Sigmoid colon (tissue), 7 donors: Measurements from ENCODE around the gene GGA1. TPM values are rescaled to one million over a fixed set of nuclear protein-coding genes. Genes with fewer than 3 reads are reported as not detected.
A peak's percentile ranks its signal among the peaks of the same experiment; 100 is the strongest.

ENCODE experiments used
- DNase-seq: peaks from one replicate; pipeline ENCODE4 v3.0.0-alpha.2; 2019
- H3K27ac ChIP-seq, 4 donors: fragments of 200-600 bp; sonication (generic); one replicate each; pipeline ENCODE4 v1.5.1; 2016 to 2019; ENCODE audit warnings: mild to moderate bottlenecking in 1 of 4
- H3K27me3 ChIP-seq, 3 donors: fragments of 200-600 bp; sonication (generic); one replicate each; pipeline ENCODE4 v1.5.1; 2019; ENCODE audit warnings: mild to moderate bottlenecking in 1 of 3
- H3K36me3 ChIP-seq, 4 donors: fragments of 200-600 bp; sonication (generic); one replicate each; pipeline ENCODE4 v1.5.1; 2016 to 2019
- H3K4me1 ChIP-seq, 4 donors: fragments of 200-600 bp; sonication (generic); one replicate each; pipeline ENCODE4 v1.5.1; 2017 to 2019
- H3K4me3 ChIP-seq, 4 donors: fragments of 200-600 bp; sonication (generic); one replicate each; pipeline ENCODE4 v1.5.1; 2017 to 2019; ENCODE audit warnings: mild to moderate bottlenecking in 2 of 4, moderate library complexity in 1 of 4
- H3K9me3 ChIP-seq, 4 donors: fragments of 200-600 bp in 3 of 4; sonication (generic) in 3 of 4; one replicate each; pipeline versions ENCODE4 v1.5.1 to v1.6.1; 2013 to 2019
- EP300 ChIP-seq, 4 donors: sonication (generic); formaldehyde crosslinking; IDR thresholded peaks; one replicate each; pipeline ENCODE4 v1.6.1; 2017; ENCODE audit warnings: antibody characterized with exemption in 4 of 4
- POLR2A ChIP-seq, 2 donors: fragments of 450-650 bp; IDR thresholded peaks; one replicate each; pipeline ENCODE4 v1.6.1; 2016; ENCODE audit warnings: antibody characterized with exemption in 2 of 2, mild to moderate bottlenecking in 2 of 2, moderate library complexity in 2 of 2
- POLR2AphosphoS5 ChIP-seq, 4 donors: sonication (generic); formaldehyde crosslinking; IDR thresholded peaks; one replicate each; pipeline ENCODE4 v1.6.1; 2017; ENCODE audit warnings: antibody characterized with exemption in 4 of 4
- WGBS, 2 donors: extraction: QIAGEN DNeasy Blood & Tissue Kit; methylation state at CpG; one replicate each; pipeline ENCODE4 v1.1.7; 2013; 5-methylcytosine and 5-hydroxymethylcytosine counted together
- intact Hi-C: fragments of 100-400 bp; cut with DNase I; formaldehyde crosslinking; loops from one replicate; pipeline ENCODE4 v1.15.1; 2023
- polyA plus RNA-seq, 3 donors: library from polyadenylated mRNA; stranded (reverse); fragments of 200-250 nt; gene quantifications; one replicate each; pipeline ENCODE4 v1.2.3, GENCODE V29; 2013
- total RNA-seq, 4 donors: library from RNA; depleted of rRNA; stranded (reverse); fragments of >200 nt; gene quantifications; one replicate each; pipeline ENCODE4 v1.1.0, GENCODE V29; 2016
- TF ChIP-seq, protein P1 (sequence below), 4 experiments: fragments of 450-650 bp in 3 of 4; fragments of 200-600 bp in 1 of 4; IDR thresholded peaks; one replicate each; pipeline ENCODE4 v1.5.1; 2016 to 2019; ENCODE audit warnings: antibody characterized with exemption in 4 of 4, mild to moderate bottlenecking in 3 of 4, moderate library complexity in 2 of 4
- donor health status: healthy with polysubstance abuse.
- donor health status: Bipolar disorder and iron deficiency.
- donor health status: healthy.

GGA1 gene
- total and polyA plus RNA-seq, 7 donors = 25.2 to 77.4 (median 41.3) TPM

DNA sequence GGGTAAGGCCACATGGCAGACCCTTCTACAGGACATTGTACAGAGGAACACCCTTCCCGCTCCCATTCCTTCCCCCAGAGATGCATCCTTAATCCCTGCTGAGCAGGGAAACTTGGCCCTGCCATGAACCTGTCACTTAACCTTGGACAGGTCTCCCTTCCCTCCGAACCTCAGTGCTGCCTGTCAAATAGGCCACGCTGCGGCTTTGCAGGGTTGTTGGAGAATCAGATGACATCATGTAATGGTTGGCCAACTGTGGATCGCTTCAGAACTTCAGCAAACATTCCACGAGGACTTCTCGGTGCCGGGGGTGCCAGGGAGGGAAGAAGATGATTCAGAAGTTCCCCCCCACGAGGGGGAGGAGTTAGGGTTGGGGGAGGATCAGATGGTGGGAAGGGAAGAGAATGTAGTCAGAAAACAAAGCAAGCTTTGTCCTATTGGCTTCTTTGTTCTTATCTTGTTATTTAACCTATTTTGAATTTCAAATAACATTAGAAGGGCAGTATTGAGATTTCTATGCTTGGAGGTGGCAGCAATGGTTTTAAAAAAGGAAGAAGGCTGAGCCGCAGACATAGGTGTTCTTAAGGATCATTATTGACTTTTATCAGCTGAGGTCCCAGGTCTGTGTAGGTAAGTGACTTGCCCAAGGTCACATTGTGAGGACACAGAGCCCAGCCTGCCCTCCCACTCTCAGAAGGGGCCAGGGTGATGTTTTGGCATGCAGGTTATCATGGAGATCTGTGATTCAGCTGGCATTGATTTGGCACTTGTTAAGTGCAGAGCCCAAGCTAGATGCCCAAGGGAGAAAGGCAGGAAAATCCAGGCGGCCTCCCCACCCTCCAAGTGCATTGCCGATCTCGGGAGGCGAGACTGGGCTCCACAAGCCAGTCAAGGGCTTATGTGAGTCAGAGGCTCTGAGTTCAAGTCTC lies 45.2 kb upstream of the GGA1 start:
- no peaks in the 10 kb centered on the region for H3K9me3 ChIP-seq
- WGBS, 2 donors = 19 to 57% methylated on average over 14 of the region's 14 CpGs
- H3K27ac ChIP-seq = peak overlapping the region; percentile 94 to 99 (median 96)
- intact Hi-C loops = no loop called here
- peak overlapping the region in 1 of 4 donors; percentile 7 for H3K4me3 ChIP-seq
- peak in 3 of 4 donors; percentile 15 to 75 (median 46) for TF ChIP-seq POLR2AphosphoS5 (IDR thresholded peaks at IDR 0.05)
- TF ChIP-seq POLR2A (IDR thresholded peaks at IDR 0.05) = no peak
- peak in 1 of 4 donors; percentile 45 for TF ChIP-seq EP300 (IDR thresholded peaks at IDR 0.05)
- peaks cover 0 to 82% (median 74%) of the 10 kb centered on the region in 4 donors for H3K4me1 ChIP-seq
- peak; percentile 94 for DNase-seq
- peaks cover 0 to 6% (median 0%) of the 10 kb centered on the region in 3 donors for H3K27me3 ChIP-seq
- H3K36me3 ChIP-seq = peaks cover 0 to 20% (median 10%) of the 10 kb centered on the region in 4 donors

DNA sequence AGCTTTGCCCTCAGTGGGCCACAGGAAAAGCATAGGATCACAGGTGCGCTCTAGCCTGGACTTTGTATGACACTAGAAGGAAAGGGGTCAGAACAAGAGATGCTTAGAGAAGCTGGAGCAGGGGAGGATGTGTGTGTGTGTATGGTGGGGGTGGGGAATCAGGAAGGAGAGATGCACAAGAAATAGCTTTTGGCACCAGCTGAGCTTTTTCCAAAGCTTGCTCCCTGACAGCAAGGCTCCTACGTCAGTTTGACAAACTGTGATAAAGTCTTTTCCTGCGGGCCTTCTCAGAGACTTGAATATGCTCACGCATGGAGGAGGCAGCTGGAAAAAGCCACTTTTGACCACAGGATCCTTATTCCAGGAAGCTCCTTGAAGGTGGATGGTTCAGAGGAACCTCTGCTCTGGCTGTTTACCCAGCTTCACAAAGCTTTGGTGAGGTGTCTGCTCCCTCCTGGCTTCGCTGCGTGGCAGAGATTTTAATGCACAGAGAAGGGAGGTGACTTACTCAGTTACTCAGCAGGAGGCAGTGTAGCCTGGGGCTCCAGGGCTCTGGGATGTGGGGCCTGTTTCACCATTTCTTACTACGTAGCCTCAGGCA lies 44.4 kb upstream of the GGA1 start:
- TF ChIP-seq POLR2A (IDR thresholded peaks at IDR 0.05) (no peak), EP300 (IDR thresholded peaks at IDR 0.05) (no peak), POLR2AphosphoS5 (IDR thresholded peaks at IDR 0.05) (peak in 1 of 4 donors; percentile 13)
- TF ChIP-seq, protein P1, sequence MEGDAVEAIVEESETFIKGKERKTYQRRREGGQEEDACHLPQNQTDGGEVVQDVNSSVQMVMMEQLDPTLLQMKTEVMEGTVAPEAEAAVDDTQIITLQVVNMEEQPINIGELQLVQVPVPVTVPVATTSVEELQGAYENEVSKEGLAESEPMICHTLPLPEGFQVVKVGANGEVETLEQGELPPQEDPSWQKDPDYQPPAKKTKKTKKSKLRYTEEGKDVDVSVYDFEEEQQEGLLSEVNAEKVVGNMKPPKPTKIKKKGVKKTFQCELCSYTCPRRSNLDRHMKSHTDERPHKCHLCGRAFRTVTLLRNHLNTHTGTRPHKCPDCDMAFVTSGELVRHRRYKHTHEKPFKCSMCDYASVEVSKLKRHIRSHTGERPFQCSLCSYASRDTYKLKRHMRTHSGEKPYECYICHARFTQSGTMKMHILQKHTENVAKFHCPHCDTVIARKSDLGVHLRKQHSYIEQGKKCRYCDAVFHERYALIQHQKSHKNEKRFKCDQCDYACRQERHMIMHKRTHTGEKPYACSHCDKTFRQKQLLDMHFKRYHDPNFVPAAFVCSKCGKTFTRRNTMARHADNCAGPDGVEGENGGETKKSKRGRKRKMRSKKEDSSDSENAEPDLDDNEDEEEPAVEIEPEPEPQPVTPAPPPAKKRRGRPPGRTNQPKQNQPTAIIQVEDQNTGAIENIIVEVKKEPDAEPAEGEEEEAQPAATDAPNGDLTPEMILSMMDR (IDR thresholded peaks at IDR 0.05) = no peak
- Histone ChIP-seq H3K4me1 (peaks cover 0 to 90% (median 76%) of the 10 kb centered on the region in 4 donors), H3K4me3 (no peak overlapping the region), H3K36me3 (peaks cover 0 to 20% (median 10%) of the 10 kb centered on the region in 4 donors), H3K27ac (peak overlapping the region; percentile 94 to 99 (median 96)), H3K9me3 (no peaks in the 10 kb centered on the region), H3K27me3 (peaks cover 0 to 6% (median 0%) of the 10 kb centered on the region in 3 donors)
- intact Hi-C loops = no loop called here
- 56 to 70% methylated on average over 7 of the region's 7 CpGs for WGBS, 2 donors
- DNase-seq = no peak

DNA sequence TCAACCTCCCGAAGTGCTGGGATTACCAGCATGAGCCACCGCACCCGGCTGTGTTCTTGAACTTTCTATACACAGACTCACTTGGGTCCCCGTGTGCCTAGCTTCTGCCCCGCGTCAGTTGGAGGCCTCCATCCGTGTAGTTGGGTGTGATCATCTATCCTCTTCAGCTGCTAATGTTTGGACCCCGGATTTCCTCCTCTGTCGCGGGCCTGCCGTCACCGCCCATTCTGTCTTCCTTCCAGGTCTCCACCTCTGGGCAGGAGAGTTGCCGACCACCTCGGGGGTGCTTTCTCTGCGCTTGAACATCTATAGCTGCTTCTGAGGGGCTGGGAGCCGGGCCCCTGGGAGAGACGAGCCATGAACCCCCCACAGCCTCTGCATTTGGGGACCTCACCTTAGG lies 42.8 kb upstream of the GGA1 start:
- 53 to 61% methylated on average over 17 of the region's 17 CpGs for WGBS, 2 donors
- H3K4me1 ChIP-seq = peaks cover 0 to 83% (median 72%) of the 10 kb centered on the region in 4 donors
- H3K27me3 ChIP-seq = peaks cover 0 to 6% (median 0%) of the 10 kb centered on the region in 3 donors
- TF ChIP-seq POLR2AphosphoS5 (IDR thresholded peaks at IDR 0.05) (no peak), POLR2A (IDR thresholded peaks at IDR 0.05) (no peak), EP300 (IDR thresholded peaks at IDR 0.05) (no peak)
- TF ChIP-seq, protein P1 (IDR thresholded peaks at IDR 0.05) = no peak
- no peak overlapping the region for H3K4me3 ChIP-seq
- H3K9me3 ChIP-seq = no peaks in the 10 kb centered on the region
- H3K36me3 ChIP-seq = peaks cover 0 to 20% (median 10%) of the 10 kb centered on the region in 4 donors
- no peak for DNase-seq
- peak overlapping the region; percentile 46 to 99 (median 76) for H3K27ac ChIP-seq
- intact Hi-C loops = no loop called here

DNA sequence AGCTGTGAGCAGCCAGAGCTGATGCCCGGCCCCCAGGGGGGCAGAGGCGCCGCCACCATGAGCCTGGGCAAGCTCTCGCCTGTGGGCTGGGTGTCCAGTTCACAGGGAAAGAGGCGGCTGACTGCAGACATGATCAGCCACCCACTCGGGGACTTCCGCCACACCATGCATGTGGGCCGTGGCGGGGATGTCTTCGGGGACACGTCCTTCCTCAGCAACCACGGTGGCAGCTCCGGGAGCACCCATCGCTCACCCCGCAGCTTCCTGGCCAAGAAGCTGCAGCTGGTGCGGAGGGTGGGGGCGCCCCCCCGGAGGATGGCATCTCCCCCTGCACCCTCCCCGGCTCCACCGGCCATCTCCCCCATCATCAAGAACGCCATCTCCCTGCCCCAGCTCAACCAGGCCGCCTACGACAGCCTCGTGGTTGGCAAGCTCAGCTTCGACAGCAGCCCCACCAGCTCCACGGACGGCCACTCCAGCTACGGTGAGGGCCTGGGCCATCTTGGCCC lies 42.3 kb upstream of the GGA1 start:
- peaks cover 0 to 20% (median 10%) of the 10 kb centered on the region in 4 donors for H3K36me3 ChIP-seq
- no peak for DNase-seq
- H3K27ac ChIP-seq = peak overlapping the region; percentile 46 to 99 (median 76)
- WGBS, 2 donors = 42 to 76% methylated on average over 28 of the region's 28 CpGs
- H3K4me1 ChIP-seq = peaks cover 0 to 77% (median 66%) of the 10 kb centered on the region in 4 donors
- H3K4me3 ChIP-seq = no peak overlapping the region
- TF ChIP-seq EP300 (IDR thresholded peaks at IDR 0.05) (no peak), POLR2A (IDR thresholded peaks at IDR 0.05) (no peak), POLR2AphosphoS5 (IDR thresholded peaks at IDR 0.05) (no peak)
- TF ChIP-seq, protein P1 (IDR thresholded peaks at IDR 0.05) = no peak
- intact Hi-C loops = no loop called here
- H3K9me3 ChIP-seq = no peaks in the 10 kb centered on the region
- peaks cover 0 to 2% (median 0%) of the 10 kb centered on the region in 3 donors for H3K27me3 ChIP-seq
